NCI-H146 (cell line): ENCODE data around the gene GABARAPL1.
"Not testable (repeated sequence)": the region's sequence is repeated elsewhere in the genome, so short reads cannot be mapped to it uniquely, and the experiment has no call there.

Experiments
- DNase-seq: peaks from one replicate; lab custom pipeline; 2025; lab: John Stamatoyannopoulos, UW

Gene GABARAPL1

GRCh38 chr12:10197879-10198278, 14.8 kb upstream of the GABARAPL1 start:
- DNase-seq: no peak

- DNase-seq: not testable (repeated sequence)
These were observed 8.2 kb upstream of the GABARAPL1 start for GRCh38 chr12:10204495-10204894.

GRCh38 chr12:10205220-10205807, 7.4 kb upstream of the GABARAPL1 start:
- no peak for DNase-seq

GRCh38 chr12:10207136-10207535, 5.5 kb upstream of the GABARAPL1 start:
- DNase-seq: no peak

DNA sequence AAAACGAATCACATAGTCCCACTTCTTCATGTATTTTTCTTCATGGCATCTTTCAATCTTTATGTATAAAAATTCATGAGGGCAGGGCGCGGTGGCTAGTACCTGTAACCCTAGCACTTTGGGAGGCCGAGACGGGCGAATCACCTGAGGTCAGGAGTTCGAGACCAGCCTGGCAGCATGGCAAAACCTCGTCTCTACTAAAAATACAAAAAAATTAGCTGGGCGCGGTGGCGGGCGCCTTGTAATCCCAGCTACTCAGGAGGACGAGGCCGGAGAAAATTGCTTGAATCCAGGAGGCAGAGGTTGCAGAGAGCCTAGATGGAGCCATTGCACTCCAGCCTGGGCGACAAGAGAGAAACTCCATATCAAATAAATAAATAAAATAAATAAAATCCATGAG, 2.5 kb upstream of the GABARAPL1 start:
- no peak for DNase-seq

- DNase-seq: no peak
These were observed 1.4 kb upstream of the GABARAPL1 start for GRCh38 chr12:10211101-10211939.

GRCh38 chr12:10211940-10212738, 538 bp upstream of the GABARAPL1 start:
- DNase-seq: peak; percentile 97

DNA sequence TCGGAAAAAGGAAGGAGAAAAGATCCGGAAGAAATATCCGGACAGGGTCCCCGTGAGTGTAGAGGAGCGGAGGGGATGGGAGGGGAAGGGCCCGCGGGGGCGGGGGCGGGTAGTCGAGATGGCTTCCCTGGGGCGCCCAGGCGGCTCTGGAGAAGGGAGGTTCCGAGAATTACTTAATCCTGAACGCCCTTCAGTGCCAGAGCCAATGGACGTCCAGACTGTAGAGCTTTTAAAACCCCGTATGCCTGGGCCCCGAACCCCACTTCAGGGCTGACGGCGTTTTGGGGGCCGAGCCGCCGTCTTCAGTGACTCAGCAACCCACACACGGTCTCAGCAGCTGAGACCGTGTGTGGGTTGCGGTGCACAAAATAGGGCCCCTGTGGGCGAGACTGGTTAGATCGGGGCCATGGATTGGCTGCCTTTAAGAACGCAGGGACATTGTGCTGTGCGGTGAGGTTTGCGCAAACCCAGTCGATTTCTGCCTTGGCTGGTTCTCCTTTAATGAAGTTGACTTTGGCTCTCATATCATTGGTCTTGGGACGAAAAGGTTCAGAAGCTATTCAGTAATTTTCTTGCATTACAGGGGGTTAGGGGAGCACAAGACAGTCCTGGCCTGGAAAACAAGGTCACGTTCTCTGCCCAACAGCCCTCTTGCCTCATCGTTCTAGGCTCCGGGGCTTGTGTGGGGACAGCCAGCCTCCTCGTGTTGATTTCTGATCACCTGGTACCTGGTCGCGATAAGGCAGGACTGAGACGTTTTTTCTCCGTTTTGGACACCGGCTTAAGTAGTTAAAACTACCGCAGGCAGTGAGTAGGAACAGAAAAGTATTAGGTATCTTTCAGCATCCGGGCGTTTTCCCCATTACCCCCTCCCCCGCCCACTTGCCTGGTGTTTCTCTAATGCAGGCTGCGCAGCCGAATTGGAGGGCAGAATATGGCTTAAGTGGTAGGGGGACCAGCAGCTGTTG, 775 bp downstream of the GABARAPL1 start:
- peak; percentile 78 for DNase-seq

DNA sequence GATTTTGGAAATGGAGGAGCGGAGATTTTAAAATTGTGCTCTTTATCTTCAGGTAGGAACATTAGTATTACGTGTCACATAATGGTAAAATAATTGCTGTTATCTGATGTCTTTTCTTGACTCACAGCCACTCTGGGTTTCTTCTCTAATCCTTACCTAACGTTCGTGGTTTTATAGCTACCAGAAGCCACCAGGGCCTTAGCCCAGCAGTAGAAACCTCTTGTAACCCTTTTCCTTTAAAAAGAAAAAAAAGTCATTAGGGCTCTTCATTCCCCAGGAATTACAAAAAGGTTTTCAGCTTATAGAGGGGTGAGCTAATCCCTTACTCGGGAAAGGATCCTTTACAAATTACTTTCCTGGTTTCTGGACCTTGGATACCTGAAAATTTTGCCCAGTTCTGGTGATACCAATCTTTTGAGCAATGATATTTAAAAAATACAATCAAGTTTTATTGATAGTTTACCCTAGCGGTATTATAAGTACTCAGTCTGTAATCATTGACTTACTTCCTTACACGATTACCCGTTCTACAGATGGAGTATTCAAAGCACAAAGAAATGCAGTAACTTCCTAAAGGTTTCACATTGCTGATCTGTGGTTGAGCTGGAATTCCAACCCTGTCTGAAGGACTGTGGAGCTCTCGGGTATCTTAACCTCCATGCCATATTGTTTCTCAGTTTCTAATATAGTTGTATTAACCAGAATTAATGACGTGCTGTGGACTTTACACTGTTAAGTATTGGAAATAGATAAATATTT, 1.6 kb downstream of the GABARAPL1 start:
- peak; percentile 53 for DNase-seq

- DNase-seq: no peak
These were observed 2.2 kb downstream of the GABARAPL1 start for GRCh38 chr12:10214895-10215267.

DNA sequence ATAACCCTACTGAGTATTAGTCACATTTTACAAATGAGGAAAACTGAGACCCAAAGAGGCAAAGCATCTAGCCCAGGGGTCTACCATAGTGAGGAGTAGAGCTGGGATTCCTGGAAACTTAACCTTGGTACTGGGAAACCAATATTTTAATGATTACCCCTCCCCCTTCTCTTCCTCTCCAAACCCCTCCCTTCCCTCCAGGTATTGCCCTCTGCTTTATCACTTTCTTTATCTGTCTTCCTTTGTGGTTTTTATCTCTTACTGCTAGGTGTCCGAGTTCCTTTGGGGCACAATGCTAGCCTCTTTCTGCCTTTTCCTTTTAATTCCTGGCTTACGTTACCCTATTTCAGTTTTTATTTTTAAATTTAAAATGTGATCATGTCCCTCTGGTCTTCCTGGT, 2.8 kb downstream of the GABARAPL1 start:
- no peak for DNase-seq

GRCh38 chr12:10215946-10216345, 3.3 kb downstream of the GABARAPL1 start:
- not testable (repeated sequence) for DNase-seq

DNA sequence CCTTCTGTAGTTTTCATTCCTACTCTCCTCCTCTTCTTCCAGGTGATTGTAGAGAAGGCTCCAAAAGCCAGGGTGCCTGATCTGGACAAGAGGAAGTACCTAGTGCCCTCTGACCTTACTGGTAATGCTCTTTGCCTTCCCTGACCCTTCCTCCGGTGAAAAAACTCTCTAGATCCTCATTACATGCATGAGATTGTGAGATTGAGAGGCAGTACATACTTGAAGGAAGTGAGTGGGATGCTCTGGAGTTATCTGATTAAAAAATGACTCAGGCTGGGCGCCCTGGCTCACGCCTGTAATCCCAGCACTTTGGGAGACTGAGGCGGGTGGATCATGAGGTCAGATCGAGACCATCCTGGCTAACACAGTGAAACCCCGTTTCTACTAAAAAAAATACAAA, 5.3 kb downstream of the GABARAPL1 start:
- DNase-seq: no peak

GRCh38 chr12:10220398-10221077, 7.9 kb downstream of the GABARAPL1 start:
- DNase-seq: no peak

GRCh38 chr12:10221846-10222245, 9.2 kb downstream of the GABARAPL1 start:
- DNase-seq: no peak

GRCh38 chr12:10223208-10223607, 10.5 kb downstream of the GABARAPL1 start:
- no peak for DNase-seq

GRCh38 chr12:10225426-10225825, 12.7 kb downstream of the GABARAPL1 start:
- DNase-seq: not testable (repeated sequence)

DNA sequence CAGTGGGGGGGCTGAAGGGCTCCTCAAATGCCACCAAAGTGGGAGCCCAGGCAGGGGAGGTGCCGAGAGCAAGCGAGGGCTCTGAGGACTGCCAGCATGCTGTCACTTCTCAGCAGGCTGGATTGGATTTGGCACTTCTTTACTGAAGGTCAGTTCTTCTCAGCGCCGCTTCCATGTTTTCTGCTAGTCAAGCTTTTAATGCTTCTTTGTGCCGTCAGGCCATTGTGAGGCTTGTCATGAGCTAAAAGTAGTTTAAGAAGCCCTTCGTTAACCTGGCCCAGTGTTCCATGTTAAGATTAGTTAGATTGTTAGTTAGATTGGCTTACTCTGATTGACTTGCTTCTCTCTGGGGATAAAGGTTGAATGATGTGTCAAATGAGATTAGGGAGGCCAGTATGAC, 13.4 kb downstream of the GABARAPL1 start:
- no peak for DNase-seq

- DNase-seq: no peak
These were observed 14.1 kb downstream of the GABARAPL1 start for GRCh38 chr12:10226731-10227130.

DNA sequence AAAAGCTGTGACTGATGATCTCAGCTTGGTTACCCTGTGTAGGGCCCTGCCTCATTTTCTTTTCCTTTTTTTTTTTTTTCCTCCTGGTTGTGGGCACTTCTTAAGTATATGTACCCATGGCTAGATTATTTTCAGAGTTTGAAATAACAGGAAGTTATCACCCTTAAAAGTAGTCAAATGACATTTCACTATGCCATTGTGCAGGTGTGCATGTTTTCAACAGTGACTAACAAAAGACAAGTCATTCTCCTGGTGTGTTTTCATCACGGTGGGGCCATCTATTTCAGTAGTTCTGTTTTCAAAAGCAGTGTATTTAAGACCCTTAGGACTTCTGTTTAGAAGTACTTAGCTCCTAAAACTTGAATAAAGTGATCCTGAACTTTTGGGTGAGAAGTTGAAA, 15.0 kb downstream of the GABARAPL1 start:
- no peak for DNase-seq
